SK-N-SH (cell line): Measurements from ENCODE around the gene RHOH. TPM values are rescaled to one million over a fixed set of nuclear protein-coding genes. Genes with fewer than 3 reads are reported as not detected.

Experiments used
- CTCF ChIA-PET: fragments of 300-600, 350-600 bp; formaldehyde crosslinking; extraction: SDS; loops from one replicate; lab custom pipeline; 2021; lab: Yijun Ruan, JAX
- POLR2A ChIA-PET: fragments of 350-600 bp; sonication (Branson Sonifier 250); formaldehyde crosslinking; extraction: SDS; loops from one replicate; lab custom pipeline; 2020; ENCODE audit warnings: antibody characterized with exemption, inconsistent platforms; lab: Yijun Ruan, JAX
- DNase-seq: peaks from one replicate; pipeline ENCODE4 v3.0.0; 2012
- H2AFZ ChIP-seq: fragments of 200-600 bp; sonication (generic); 2 replicates; pipeline ENCODE4 v1.8.1; 2016; ENCODE audit warnings: antibody characterized with exemption, mild to moderate bottlenecking, low read depth
- H3F3A ChIP-seq: fragments of 200-600 bp; sonication (generic); replicated peaks from 2 replicates; pipeline ENCODE3; 2016; ENCODE audit warnings: antibody characterized with exemption, mild to moderate bottlenecking; ENCODE audit not compliant: insufficient read depth
- H3K27ac ChIP-seq, 2 experiments: fragments of 200-500 bp in 1 of 2; fragments of 200-600 bp in 1 of 2; sonication (Bioruptor generic) in 1 of 2; sonication (generic), shearing (Covaris generic) in 1 of 2; 2 replicates each; pipeline versions ENCODE4 v1.5.1 to v1.6.1; 2014 to 2016; ENCODE audit warnings: low read depth in 2 of 2, inconsistent platforms in 1 of 2, low read length in 1 of 2, mild to moderate bottlenecking in 1 of 2, mixed read lengths in 1 of 2
- H3K27me3 ChIP-seq: fragments of 200-600 bp; sonication (generic), shearing (Covaris generic); 2 replicates; pipeline ENCODE4 v1.6.1; 2016; ENCODE audit warnings: mixed run types; ENCODE audit not compliant: insufficient read depth
- H3K36me3 ChIP-seq, 2 experiments: fragments of 200-500 bp in 1 of 2; fragments of 200-600 bp in 1 of 2; sonication (Bioruptor generic) in 1 of 2; sonication (generic) in 1 of 2; replicated peaks in 1 of 2; 2 replicates each; pipeline versions ENCODE3 to v1.5.1; 2014 to 2016; ENCODE audit warnings: low read length in 1 of 2, mild to moderate bottlenecking in 1 of 2; ENCODE audit not compliant: insufficient read depth in 2 of 2, control insufficient read depth in 1 of 2
- H3K4me1 ChIP-seq, 2 experiments: fragments of 200-500 bp in 1 of 2; fragments of 200-600 bp in 1 of 2; sonication (Bioruptor generic) in 1 of 2; sonication (generic), shearing (Covaris generic) in 1 of 2; 2 replicates each; pipeline versions ENCODE4 v1.5.1 to v1.6.1; 2014 to 2016; ENCODE audit warnings: low read depth in 1 of 2, low read length in 1 of 2, mixed run types in 1 of 2; ENCODE audit not compliant: insufficient read depth in 2 of 2, control insufficient read depth in 1 of 2
- H3K4me2 ChIP-seq: fragments of 200-600 bp; sonication (generic), shearing (Covaris generic); 2 replicates; pipeline ENCODE4 v1.6.1; 2017; ENCODE audit warnings: mixed run types
- H3K4me3 ChIP-seq, 2 experiments: fragments of 200-500 bp in 1 of 2; fragments of 200-600 bp in 1 of 2; sonication (Bioruptor generic) in 1 of 2; sonication (generic), shearing (Covaris generic) in 1 of 2; 2 replicates each; pipeline versions ENCODE4 v1.5.1 to v1.8.1; 2014 to 2016; ENCODE audit warnings: low read depth in 2 of 2, inconsistent platforms in 1 of 2, low read length in 1 of 2, mild to moderate bottlenecking in 1 of 2, mixed read lengths in 1 of 2, moderate library complexity in 1 of 2
- H3K79me2 ChIP-seq: fragments of 200-600 bp; sonication (generic); 2 replicates; pipeline ENCODE4 v1.8.1; 2017; ENCODE audit warnings: mild to moderate bottlenecking; ENCODE audit not compliant: insufficient read depth
- H3K9ac ChIP-seq: fragments of 200-600 bp; sonication (generic); 2 replicates; pipeline ENCODE4 v1.6.1; 2017; ENCODE audit warnings: mixed run types
- H3K9me2 ChIP-seq: fragments of 200-600 bp; sonication (generic); 2 replicates; pipeline ENCODE4 v1.6.1; 2017; ENCODE audit warnings: mixed run types
- H3K9me3 ChIP-seq: fragments of 200-600 bp; sonication (generic); 2 replicates; pipeline ENCODE4 v1.6.1; 2017; ENCODE audit warnings: mixed run types, mild to moderate bottlenecking, moderate library complexity
- H4K20me1 ChIP-seq: fragments of 200-600 bp; sonication (generic); 2 replicates; pipeline ENCODE4 v1.6.1; 2017; ENCODE audit warnings: mild to moderate bottlenecking, mixed run types; ENCODE audit not compliant: insufficient read depth
- EP300 ChIP-seq, 2 experiments: IDR thresholded peaks; 2 replicates each; pipeline versions ENCODE4 v1.4.0 to v1.6.1; 2012; ENCODE audit warnings: borderline replicate concordance in 1 of 2, low read depth in 1 of 2, low read length in 1 of 2
- FOSL2 ChIP-seq: IDR thresholded peaks from 2 replicates; pipeline ENCODE4 v1.4.0; 2012; ENCODE audit warnings: low read depth, mild to moderate bottlenecking, moderate library complexity, borderline replicate concordance
- FOXM1 ChIP-seq: IDR thresholded peaks from 2 replicates; pipeline ENCODE4 v1.4.0; 2012; ENCODE audit warnings: low read depth, mild to moderate bottlenecking
- JUND ChIP-seq: IDR thresholded peaks from 2 replicates; pipeline ENCODE4 v1.4.0; 2012
- MEF2A ChIP-seq: IDR thresholded peaks from 2 replicates; pipeline ENCODE4 v1.4.0; 2012; ENCODE audit warnings: low read depth, borderline replicate concordance
- NFIC ChIP-seq: IDR thresholded peaks from 2 replicates; pipeline ENCODE4 v1.4.0; 2012; ENCODE audit warnings: borderline replicate concordance
- NRF1 ChIP-seq: IDR thresholded peaks from 2 replicates; pipeline ENCODE4 v1.6.1; 2012; ENCODE audit warnings: low read depth, mild to moderate bottlenecking, low read length
- REST ChIP-seq: IDR thresholded peaks from 2 replicates; pipeline ENCODE4 v1.6.1; 2012; ENCODE audit warnings: mild to moderate bottlenecking, low read depth, low read length, moderate library complexity
- RXRA ChIP-seq: IDR thresholded peaks from 2 replicates; pipeline ENCODE4 v1.4.0; 2012; ENCODE audit warnings: low read depth, mild to moderate bottlenecking, borderline replicate concordance
- SMC3 ChIP-seq: IDR thresholded peaks from 2 replicates; pipeline ENCODE4 v1.6.1; 2012; ENCODE audit warnings: low read depth, low read length, improper control_type of control experiment
- TEAD4 ChIP-seq: IDR thresholded peaks from 2 replicates; pipeline ENCODE4 v1.4.0; 2012; ENCODE audit warnings: mild to moderate bottlenecking, borderline replicate concordance; ENCODE audit not compliant: insufficient read depth
- USF2 ChIP-seq: fragments of 150-350 bp; IDR thresholded peaks from 2 replicates; pipeline ENCODE4 v1.6.1; 2017; ENCODE audit warnings: antibody characterized with exemption, low read length, low read depth, borderline replicate concordance
- WGBS: methylation state at CpG from one replicate; pipeline ENCODE4 v1.1.6; 2017; ENCODE audit warnings: low lambda C conversion rate; 5-methylcytosine and 5-hydroxymethylcytosine counted together
- polyA plus RNA-seq, 3 experiments: library from polyadenylated mRNA; depleted of rRNA; stranded (reverse); fragments of >200 nt; gene quantifications; 2 replicates each; pipeline ENCODE4 v1.2.3, GENCODE V29; 2012

Gene RHOH
- polyA plus RNA-seq, 1 of the 3 experiments (the other 2 are of a cell fraction), result not detected

- TF ChIP-seq USF2, result no peak
- TF ChIP-seq, all 33 proteins: peak for 0
Measured at GRCh38 chr4:40238008-40238699, 41.3 kb downstream of the RHOH start (continued).

- no peak overlapping the region for H2AFZ ChIP-seq
- ChIA-PET POLR2A (no interaction called here), CTCF (interaction anchor here (1.2 kb wide), 1 partner anchor 78 kb away, joined by 3 read pairs; no protein-coding TSS in a partner anchor)
- H3F3A ChIP-seq, result peaks cover 3% of the 10 kb centered on the region
- H3K9me2 ChIP-seq, result no peaks in the 10 kb centered on the region
- H3K27me3 ChIP-seq, result no peaks in the 10 kb centered on the region
- 97% methylated on average over 12 of the region's 12 CpGs for WGBS
- no peaks in the 10 kb centered on the region; a peak in 1 of 4 replicates for H3K4me1 ChIP-seq
- no peaks in the 10 kb centered on the region for H3K79me2 ChIP-seq
- H4K20me1 ChIP-seq, result no peaks in the 10 kb centered on the region
- no peak overlapping the region for H3K4me2 ChIP-seq
- H3K9ac ChIP-seq, result no peak overlapping the region
- DNase-seq, result no peak
- no peak overlapping the region for H3K27ac ChIP-seq
- H3K9me3 ChIP-seq, result no peaks in the 10 kb centered on the region
- H3K36me3 ChIP-seq, result no peaks in the 10 kb centered on the region
- no peak overlapping the region for H3K4me3 ChIP-seq
- TF ChIP-seq NRF1 (no peak), FOSL2 (no peak), RXRA (no peak), NFIC (no peak), MEF2A (no peak), TEAD4 (no peak), EP300 (IDR thresholded peaks at IDR 0.05; ENCODE audit: borderline replicate concordance in 1 of 2, low read depth in 1 of 2, low read length in 1 of 2) (no peak), JUND (no peak), REST (no peak), FOXM1 (no peak), SMC3 (no peak)
Measured at GRCh38 chr4:40238700-40239548, 42.1 kb downstream of the RHOH start.
